HG03064 (cell line): ENCODE measurements around the gene PRKG1.
"Not testable (repeated sequence)": the region's sequence is repeated elsewhere in the genome, so short reads cannot be mapped to it uniquely, and the experiment has no call there.

ENCODE experiments used
- ATAC-seq: cut with Tn5 transposase; IDR thresholded peaks from one replicate; pipeline ENCODE4 v1.9.1; 2021; ENCODE audit warnings: low read depth; ENCODE audit not compliant: unreplicated experiment

The PRKG1 gene

DNA sequence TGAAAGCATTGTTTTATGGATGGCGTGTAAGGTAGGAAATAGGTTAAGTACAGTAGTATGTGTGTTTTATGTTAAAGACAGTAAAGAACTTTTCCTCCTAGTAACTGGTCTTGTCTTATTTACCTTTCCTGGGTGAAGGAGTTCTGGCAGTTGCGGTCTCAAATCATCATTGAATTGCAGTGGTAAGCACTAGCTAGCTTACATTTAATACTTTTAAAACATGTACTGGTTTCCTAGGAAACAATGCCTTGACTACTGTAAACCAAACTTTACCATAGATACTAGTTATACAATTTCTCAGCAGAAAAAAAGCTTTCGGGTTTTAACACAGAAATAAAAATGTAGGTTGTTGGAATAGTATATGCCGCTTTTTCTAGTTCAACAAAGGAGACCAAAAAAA, 37.7 kb downstream of the PRKG1 start:
- ATAC-seq = no peak

DNA sequence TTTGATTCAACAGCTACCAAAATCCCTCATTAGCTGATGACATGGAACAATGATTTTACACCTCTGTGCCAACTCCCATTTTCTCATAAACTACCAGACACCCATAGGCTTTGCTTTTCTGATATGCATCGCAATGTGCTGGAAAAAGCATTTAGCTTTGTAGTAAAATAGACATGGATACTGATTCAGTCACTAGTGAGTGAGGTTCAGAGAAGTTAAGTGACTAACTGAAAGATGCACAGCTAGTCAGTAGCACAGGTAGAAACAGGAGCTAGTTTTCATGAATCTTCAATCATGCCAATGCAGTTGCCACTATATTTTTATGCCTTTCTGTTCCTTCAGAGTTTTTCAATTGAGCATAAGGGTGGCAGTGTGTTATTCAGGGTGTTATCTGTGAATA, 38.7 kb downstream of the PRKG1 start:
- ATAC-seq = no peak

DNA sequence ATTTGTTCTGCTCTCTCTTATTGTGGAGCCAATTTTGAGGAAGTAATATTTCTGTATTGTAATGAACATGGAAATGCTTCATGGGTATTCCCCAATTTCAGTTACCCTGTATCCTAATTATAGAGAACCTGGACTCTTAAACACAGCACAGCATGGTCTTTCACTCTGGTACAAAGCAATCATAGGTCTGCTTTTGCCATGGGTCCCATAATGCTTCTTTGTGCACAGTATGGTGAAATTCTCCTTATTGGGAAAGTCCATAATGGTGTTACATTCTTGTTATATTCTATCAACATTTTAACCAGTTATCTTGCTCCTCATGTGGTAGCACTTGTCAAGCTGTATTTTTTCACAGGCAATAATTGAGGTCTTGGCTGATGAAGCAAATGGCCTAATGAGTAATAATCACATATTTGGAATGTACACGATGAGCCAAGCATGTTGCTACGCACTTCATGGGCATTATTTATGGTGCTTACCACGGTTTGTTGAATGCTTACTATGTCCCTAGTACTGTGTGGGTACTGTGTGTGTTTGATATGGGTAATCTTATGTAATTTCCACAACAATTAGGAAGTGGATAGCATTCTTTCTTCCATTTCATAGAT, 42.9 kb downstream of the PRKG1 start:
- no peak for ATAC-seq

DNA sequence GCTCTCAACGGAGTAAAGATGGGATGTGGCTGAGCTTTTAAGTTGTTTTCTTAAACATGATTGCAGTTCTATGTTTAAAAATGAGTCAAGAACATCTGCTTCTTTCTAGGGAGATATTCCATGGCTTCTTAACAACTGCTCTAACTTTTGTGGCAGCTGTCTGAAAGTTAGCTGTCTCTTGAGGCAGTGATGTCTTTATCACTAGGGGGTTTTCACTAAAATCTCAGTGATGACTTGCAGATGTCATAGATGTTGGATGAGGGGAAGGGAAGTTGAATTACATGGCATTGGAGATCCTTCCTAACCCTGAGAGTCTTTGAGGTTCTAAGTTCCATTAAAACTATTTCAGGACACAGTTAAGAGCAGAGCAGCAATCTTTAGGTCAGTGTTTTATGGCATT, 43.5 kb downstream of the PRKG1 start:
- no peak for ATAC-seq

DNA sequence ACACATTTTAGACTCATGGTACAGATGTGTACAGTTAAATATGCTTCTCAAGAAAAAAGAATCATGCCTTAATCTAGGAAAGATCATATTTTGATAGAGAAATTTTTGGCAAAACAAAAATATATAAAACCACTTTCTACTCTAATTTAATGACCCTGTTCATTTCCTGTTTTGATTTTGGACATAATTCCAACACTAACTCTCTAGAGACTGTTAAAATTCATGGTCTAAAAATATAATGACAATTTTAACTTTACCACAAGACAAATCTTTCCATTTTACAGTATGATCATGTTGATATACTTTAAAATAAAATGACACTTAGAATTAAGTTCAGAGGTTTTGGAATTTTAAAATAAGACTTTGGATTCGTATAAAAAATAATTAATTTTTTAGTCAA, 45.2 kb downstream of the PRKG1 start:
- ATAC-seq = no peak

DNA sequence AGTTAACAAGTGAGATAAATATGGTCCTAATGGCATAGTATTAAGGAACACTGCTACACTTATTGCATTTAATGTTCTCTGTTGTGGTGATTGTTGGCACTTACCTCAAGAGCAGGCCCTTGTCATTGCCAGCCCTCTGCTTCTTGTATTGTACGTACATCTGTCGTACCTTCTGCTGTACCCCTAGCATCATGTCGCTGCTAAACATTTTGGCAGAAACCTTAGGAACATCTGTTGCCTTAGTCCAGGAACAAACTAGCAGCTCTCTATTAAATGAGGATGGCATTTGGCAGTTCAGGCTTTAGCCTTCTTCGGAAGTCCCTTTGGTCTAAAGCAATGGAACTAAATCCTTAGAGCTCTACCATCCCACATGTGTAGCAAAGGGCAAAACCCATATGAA, 47.6 kb downstream of the PRKG1 start:
- ATAC-seq = no peak

DNA sequence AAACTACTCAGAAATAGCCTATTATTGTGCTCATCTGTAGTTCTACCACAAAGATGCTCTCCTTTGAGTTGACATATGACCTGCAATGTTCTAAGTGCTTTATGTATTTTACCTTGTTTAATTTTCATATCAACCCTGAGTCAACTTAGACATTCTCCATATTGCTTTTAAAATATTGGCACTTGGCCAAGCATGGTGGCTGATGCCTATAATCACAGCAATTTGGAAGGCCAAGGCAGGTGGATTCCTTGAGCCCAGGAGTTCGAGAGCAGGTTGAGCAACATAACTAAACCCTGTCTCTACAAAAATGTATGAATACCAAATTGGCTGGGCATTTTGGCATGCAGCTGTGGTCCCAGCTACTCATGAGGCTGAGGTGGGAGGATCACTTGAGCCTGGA, 50.6 kb downstream of the PRKG1 start:
- no peak for ATAC-seq

DNA sequence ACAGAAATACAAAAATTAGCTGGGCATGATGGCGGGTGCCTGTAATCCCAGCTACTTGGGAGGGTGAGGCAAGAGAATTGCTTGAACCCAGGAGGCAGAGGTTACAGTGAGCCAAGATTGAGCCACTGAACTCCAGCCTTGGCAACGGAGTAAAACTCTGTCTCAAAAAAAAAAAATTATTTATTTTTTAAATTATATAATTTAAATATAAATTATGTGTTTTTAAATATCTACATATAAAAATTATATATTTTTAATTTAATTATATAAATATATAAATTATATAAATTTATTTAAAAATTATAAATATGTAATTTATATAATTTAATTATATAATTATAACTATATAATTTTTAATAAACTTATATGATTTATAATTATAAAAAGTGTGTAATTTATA, 51.2 kb downstream of the PRKG1 start:
- no peak for ATAC-seq

DNA sequence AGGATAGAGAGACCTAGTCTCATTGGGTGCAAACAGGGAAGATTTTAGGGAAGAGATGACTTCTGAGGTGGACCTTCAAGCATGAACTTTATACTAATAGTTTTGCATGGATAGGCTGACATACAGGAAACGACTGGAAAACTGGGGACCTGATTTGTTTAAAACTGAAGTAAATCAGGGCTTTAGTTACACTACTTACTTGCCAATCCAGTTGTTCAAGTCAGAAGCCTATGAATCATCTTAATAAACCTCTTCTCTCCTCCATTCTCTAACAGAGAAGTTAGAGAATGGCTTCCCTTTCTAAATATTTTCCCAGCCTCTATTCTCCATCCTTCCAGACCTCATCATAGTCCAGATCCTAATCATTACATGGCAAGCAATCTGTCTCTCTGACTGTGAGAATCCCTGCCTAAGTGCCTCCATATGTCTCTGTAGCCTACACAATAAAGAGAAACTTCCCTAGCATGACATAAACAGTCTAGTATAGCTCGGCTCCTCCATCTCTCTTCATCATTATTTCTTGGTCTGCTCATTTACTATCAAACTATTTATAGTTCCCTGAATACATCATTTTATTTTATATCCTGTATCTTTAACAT, 55.8 kb downstream of the PRKG1 start:
- no peak for ATAC-seq

DNA sequence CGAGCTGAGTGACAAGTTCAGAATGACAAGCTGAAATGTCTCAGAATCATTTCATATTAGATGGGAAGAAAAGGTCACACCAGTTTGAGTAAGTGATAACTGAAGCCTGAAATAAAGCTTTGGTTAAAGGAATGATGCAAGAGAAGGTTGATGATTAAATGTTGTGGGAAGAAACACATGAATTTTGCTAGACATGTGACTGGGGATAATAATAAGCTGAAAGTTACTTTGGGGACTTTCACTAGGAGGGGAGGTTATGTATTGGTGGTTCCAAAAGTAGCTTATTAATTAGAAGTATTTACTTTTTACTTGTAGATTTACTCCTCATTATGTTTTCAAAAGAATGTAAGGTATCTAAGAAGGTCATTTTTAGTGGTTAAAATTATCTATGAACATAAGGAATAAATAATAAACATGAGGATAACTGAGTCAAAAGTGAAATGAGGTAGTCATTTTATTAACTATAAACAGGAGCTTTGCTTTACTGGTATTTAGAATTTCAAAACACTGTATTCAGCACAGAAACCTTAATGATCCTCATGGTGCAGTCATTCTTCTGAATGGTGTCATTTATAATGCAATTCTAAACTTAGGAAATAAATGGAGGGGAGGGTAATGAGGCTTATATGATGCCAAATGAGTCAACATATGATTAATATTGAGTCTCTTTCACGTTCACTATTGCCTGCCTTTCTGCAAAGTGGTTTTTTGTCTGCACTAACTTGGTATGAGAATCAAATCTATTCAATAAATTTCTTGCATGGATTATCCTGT, 63.7 kb downstream of the PRKG1 start:
- ATAC-seq = no peak

DNA sequence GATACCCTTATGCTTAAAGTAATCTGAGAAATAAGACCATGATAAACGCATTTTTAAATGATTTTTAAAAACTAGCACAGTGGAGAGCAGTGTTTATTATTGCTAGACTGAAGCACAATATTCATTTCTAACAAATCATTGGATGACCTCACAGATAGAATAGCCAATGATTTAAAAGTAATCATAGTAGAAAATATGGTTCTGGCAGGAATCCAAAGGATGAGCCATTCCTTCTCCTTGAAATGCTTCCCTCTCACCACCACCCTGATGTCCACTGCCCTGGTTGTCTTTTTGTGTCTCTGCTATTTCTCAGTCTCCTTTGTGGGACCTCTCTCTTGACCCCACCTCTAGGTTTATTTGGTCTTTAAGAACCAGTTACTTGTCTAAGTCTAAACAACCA, 64.9 kb downstream of the PRKG1 start:
- no peak for ATAC-seq

DNA sequence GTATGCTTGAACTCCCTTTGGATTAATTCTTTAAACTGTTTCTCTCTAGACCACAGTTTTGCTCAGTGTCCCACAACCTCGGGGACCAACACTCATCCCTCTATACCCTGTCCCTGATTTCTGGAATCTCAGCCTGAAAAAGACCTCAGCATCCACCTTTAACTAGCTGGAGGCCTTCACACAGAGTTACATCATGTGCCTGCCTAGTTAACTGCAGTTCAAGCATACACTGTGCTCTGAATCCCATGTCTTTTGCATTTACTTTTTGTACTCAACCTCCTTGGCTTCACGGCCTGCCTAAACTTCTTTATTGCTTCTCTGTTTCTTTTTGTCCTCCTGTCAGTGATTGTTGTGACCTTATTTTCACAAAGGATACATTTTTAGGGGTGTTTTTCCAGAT, 66.7 kb downstream of the PRKG1 start:
- no peak for ATAC-seq

DNA sequence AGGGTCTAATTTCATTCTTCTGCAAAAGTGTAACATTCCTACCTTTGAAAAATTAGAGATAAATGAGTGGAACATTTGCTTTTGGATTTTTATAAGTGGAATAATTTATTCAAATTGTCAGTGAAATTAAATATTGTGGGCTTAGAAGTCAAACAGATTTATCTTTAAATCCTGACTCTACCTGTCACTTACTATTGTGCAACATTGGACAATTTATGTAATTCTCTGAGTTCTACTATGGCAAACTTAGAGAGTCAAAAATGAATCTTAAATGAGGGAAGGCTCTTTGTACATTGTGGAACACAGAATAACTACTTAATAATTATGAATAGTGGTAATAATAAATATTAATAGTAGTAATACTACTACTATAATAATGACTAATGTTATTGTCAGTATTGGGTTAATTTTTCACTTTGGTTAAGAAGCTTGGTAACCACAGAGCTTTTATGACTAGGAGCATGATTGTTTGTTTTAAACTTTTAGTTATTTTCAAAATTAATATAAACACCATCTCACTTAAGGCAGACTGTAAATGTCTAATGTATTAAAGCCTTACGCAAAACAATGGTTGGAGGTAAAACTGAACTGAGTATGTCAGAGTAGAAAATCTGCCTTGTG, 70.0 kb downstream of the PRKG1 start:
- ATAC-seq = no peak

DNA sequence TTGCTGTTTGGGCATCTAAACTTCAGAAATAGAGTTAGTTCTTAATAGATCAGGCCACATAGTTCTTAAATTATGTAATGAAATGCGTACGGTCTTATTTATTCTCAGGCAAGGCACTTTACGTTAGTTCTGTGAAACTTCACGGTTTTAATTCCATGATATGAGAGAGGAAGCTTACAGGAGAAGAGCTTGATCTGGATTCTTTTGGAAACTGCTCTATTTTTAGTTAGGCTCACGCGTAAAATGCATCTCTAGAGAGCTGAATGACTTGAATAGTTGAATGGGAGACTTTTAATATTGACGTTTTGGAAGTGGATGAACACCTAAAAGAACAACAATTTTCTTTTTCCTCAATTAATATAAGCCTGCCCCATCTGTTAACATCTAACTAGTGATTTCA, 71.1 kb downstream of the PRKG1 start:
- no peak for ATAC-seq

DNA sequence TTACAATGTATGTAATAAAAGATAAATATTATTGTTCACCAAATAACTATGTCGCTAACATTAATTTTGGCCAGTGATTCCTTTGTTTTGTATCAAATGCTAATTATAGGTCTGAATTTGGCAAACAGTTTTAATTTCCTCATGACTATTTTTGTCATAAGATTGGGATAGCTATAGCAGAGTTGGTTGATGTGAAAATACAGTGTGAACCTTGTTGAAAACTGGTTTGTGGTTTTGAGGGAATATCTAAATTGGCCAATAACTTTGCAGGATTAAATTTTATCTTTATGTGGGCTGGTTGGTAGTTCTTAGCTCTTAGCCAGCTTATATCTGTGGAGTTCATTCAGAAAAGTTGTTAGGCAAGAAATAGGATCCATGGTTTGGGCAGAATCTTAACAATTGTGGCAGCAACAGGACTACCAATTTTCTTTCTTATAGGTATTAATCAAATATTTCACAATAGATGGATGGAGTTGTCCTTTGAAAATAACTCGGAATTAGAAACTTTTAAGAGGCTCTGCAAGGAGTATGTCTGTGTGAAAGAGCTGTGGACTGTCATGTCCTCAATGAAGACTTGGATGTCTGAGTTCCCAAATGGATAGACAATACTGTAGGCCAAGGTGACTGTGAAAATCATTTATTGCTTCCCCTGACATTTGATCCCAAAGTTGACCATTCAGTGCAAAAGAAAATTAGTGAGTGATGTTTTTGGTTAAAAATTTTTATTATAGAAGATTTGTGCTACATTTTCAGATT, 73.5 kb downstream of the PRKG1 start:
- no peak for ATAC-seq

DNA sequence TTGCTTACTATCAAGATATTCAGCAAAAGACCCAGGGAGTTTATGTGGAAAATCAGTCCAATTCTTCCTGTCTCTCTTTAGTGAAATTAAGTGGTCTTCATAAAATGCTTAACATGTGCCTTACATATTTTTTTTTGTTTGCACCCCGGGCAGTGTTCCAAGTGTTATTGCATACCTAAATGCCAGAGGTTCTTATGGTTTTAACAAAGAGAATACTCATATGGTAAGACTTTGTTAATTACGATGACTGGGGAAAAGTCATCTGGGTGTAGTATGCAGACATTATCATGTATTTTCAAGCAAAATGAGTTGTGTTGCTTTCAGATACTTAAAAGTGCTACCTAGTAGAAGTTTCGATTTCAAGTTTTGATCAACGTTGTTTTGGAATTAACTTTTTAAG, 82.6 kb downstream of the PRKG1 start:
- no peak for ATAC-seq

DNA sequence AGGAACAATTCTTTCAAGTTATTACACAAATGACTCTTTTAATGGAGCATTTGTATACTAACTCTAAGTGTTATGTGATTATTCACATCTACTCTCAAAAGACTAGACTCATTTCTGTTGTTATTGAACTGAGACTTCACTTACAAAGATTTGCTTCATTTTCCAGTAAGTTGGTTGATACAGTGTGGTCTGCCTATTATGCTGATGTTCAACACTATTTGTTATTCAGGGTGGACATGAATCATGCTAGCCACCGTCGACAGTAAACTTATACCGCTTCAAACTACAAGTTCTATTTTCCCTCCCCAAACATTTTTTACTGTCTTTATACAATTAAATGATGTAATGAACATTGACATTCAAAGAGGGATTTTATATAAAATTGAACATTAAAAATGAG, 84.5 kb downstream of the PRKG1 start:
- ATAC-seq = no peak

DNA sequence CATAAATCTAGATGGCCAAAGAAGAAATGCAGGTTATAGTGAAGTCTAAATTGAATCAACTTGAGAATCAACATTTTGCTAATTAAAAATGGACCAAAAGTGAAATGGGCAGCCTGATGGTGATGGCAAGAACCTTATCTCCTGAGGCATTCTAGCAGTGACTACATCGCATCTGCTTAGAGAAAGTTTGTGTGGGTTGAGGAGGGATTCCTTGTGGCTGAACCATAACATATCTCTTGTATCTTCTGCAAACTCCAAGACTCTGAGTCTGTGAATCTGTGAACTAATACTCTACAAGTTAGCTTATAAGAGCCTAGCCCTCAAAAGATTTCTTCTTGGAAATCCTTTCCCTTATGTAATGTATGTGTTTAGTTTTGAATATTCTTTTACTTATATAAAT, 85.6 kb downstream of the PRKG1 start:
- no peak for ATAC-seq

DNA sequence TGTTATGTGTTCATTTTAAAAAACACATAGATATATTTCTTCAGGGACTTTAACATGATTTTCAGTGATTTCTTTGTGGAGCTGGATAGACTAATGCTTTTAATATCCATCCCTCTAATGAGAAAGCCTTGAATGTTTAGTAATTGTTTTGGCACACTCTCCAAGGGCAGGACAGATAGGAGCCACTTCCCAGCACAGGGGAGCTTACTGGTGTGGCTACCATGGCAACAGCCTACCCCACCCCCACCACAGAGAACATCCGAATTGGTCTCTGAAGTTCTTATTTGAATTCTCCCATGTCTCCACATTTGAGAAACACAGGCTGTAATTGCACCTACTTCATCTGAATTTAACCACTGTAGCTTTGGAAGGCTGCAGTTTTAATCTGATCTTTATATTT, 87.7 kb downstream of the PRKG1 start:
- ATAC-seq = no peak

DNA sequence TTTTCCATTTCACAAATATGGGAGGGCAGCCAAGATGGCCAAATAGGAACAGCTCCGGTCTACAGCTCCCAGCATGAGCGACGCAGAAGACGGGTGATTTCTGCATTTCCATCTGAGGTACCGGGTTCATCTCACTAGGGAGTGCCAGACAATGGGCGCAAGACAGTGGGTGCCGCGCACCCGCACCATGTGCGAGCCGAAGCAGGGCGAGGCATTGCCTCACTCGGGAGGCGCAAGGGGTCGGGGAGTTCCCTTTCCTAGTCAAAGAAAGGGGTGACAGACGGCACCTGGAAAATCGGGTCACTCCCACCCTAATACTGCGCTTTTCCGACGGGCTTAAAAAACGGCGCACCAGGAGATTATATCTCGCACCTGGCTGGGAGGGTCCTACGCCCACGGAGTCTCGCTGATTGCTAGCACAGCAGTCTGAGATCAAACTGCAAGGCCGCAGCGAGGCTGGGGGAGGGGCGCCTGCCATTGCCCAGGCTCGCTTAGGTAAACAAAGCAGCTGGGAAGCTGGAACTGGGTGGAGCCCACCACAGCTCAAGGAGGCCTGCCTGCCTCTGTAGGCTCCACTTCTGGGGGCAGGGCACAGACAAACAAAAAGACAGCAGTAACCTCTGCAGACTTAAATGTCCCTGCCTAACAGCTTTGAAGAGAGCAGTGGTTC, 89.2 kb downstream of the PRKG1 start:
- ATAC-seq = not testable (repeated sequence)
